Right lobe of liver (tissue), 4 donors: ENCODE results near the gene PSKH1.

Experiments
- CTCF ChIP-seq, 4 donors: fragments of 200-600 bp in 3 of 4; fragments of 450-650 bp in 1 of 4; IDR thresholded peaks; one replicate each; pipeline versions ENCODE4 v1.5.1 to v1.8.0; 2016 to 2022; ENCODE audit warnings: antibody characterized with exemption in 4 of 4, mild to moderate bottlenecking in 2 of 4
- POLR2A ChIP-seq: fragments of 450-650 bp; IDR thresholded peaks from one replicate; pipeline ENCODE4 v1.6.1; 2017; ENCODE audit warnings: antibody characterized with exemption, mild to moderate bottlenecking
- donor health status: DM: no; HTN: no; CAD: no.
- donor health status: DM: no; HTN: no; CAD: no.
- donor health status: DM: no; HTN: yes; CAD: no.

- TF ChIP-seq POLR2A, result no peak
- TF ChIP-seq CTCF (IDR thresholded peaks at IDR 0.05), result peak in 2 of 4 donors; percentile 4 to 13
These were observed 10.5 kb upstream of the PSKH1 start for GRCh38 chr16:67882374-67883145.
